Measurements from ENCODE around the gene MEA1. TPM values are rescaled to one million over a fixed set of nuclear protein-coding genes. Genes with fewer than 3 reads are reported as not detected.

The MEA1 gene
- 10 to 100 TPM; 32.1 to 52.6 (median 43.0) TPM for total RNA-seq

GRCh38 chr6:43013843-43014433 is at the start of gene MEA1, which contains the start of gene KLHDC3:
Gene MEA1 (minus strand): TSS chr6:43013946. CDS start chr6:43013813, 133 bp downstream.
Gene KLHDC3 (plus strand): TSS chr6:43014249. CDS start chr6:43017193, 2,944 bp downstream.
- 1% methylated on average over 22 to 33 of the region's 51 CpGs for WGBS, 2 donors
- TF ChIP-seq POLR2AphosphoS5 (IDR thresholded peaks at IDR 0.05) (peak; percentile 80 to 87), CTCF (IDR thresholded peaks at IDR 0.05) (no peak), EP300 (IDR thresholded peaks at IDR 0.05) (no peak), POLR2A (IDR thresholded peaks at IDR 0.05) (peak in 1 of 4 donors; percentile 70)
- peak within 1 kb of the TSS; percentile 74 to 91 (median 84) for H3K27ac ChIP-seq
- H3K27me3 ChIP-seq: no peaks in the 10 kb centered on the region
- peak within 1 kb of the TSS; percentile 77 to 97 (median 81) for H3K4me3 ChIP-seq
- ATAC-seq (ENCODE audit: low FRiP score in 2 of 2) (peak; percentile 98 to 99), DNase-seq (peak; percentile 96 to 100)
- H3K36me3 ChIP-seq: peaks cover 15 to 55% (median 45%) of the 10 kb centered on the region in 4 donors
- H3K4me1 ChIP-seq: peaks cover 36 to 46% (median 41%) of the 10 kb centered on the region in 4 donors
- H3K9me3 ChIP-seq: no peaks in the 10 kb centered on the region

- 96 to 97% methylated on average over 11 to 12 of the region's 12 CpGs for WGBS, 2 donors
- no peaks in the 10 kb centered on the region for H3K27me3 ChIP-seq
- peaks cover 7 to 32% (median 17%) of the 10 kb centered on the region in 4 donors for H3K36me3 ChIP-seq
- no peak for DNase-seq
- ATAC-seq (ENCODE audit: low FRiP score in 2 of 2): no peak
- no peaks in the 10 kb centered on the region for H3K9me3 ChIP-seq
- no peak overlapping the region for H3K27ac ChIP-seq
- no peak for TF ChIP-seq POLR2AphosphoS5 (IDR thresholded peaks at IDR 0.05)
- TF ChIP-seq CTCF (IDR thresholded peaks at IDR 0.05): no peak
- no peak for TF ChIP-seq EP300 (IDR thresholded peaks at IDR 0.05)
- no peak for TF ChIP-seq POLR2A (IDR thresholded peaks at IDR 0.05)
- peaks cover 20 to 27% (median 24%) of the 10 kb centered on the region in 4 donors for H3K4me1 ChIP-seq
- H3K4me3 ChIP-seq: no peak overlapping the region
Measured at GRCh38 chr6:43062818-43063217, 49.1 kb upstream of the MEA1 start.

- TF ChIP-seq POLR2AphosphoS5 (IDR thresholded peaks at IDR 0.05) (no peak), CTCF (IDR thresholded peaks at IDR 0.05) (no peak), POLR2A (IDR thresholded peaks at IDR 0.05) (no peak), EP300 (IDR thresholded peaks at IDR 0.05) (no peak)
- ATAC-seq (ENCODE audit: low FRiP score in 2 of 2) (no peak), DNase-seq (no peak)
- Histone ChIP-seq H3K27me3 (no peaks in the 10 kb centered on the region), H3K27ac (no peak overlapping the region), H3K4me1 (peaks cover 20 to 29% (median 25%) of the 10 kb centered on the region in 4 donors), H3K4me3 (no peak overlapping the region), H3K9me3 (no peaks in the 10 kb centered on the region), H3K36me3 (peaks cover 7 to 41% (median 22%) of the 10 kb centered on the region in 4 donors)
- WGBS, 2 donors: 72 to 82% methylated on average over 2 of the region's 2 CpGs
Measured at GRCh38 chr6:43061861-43062260, 48.1 kb upstream of the MEA1 start.

GRCh38 chr6:43060755-43061633 is 47.2 kb upstream of the MEA1 start:
- peaks cover 0 to 40% (median 19%) of the 10 kb centered on the region in 4 donors for H3K36me3 ChIP-seq
- 85 to 89% methylated on average over 12 of the region's 12 CpGs for WGBS, 2 donors
- ATAC-seq (ENCODE audit: low FRiP score in 2 of 2): no peak
- no peak for DNase-seq
- TF ChIP-seq POLR2A (IDR thresholded peaks at IDR 0.05) (no peak), POLR2AphosphoS5 (IDR thresholded peaks at IDR 0.05) (no peak), EP300 (IDR thresholded peaks at IDR 0.05) (no peak), CTCF (IDR thresholded peaks at IDR 0.05) (no peak)
- H3K4me1 ChIP-seq: peaks cover 20 to 29% (median 25%) of the 10 kb centered on the region in 4 donors
- peak overlapping the region in 3 of 4 donors; percentile 80 to 93 (median 91) for H3K27ac ChIP-seq
- H3K27me3 ChIP-seq: no peaks in the 10 kb centered on the region
- H3K9me3 ChIP-seq: no peaks in the 10 kb centered on the region
- H3K4me3 ChIP-seq: peak overlapping the region in 3 of 4 donors; percentile 74 to 79 (median 77)
